Keratinocyte (primary cell): ENCODE measurements around the gene FOXP4. TPM values are rescaled to one million over a fixed set of nuclear protein-coding genes. Genes with fewer than 3 reads are reported as not detected.

Experiments used
- DNase-seq: peaks from one replicate; pipeline ENCODE4 v3.0.0-alpha.2; 2011; ENCODE audit warnings: low read depth, missing footprints, low spot score
- FAIRE-seq: peaks from 2 replicates; lab custom pipeline; 2011; peaks lifted over from hg19 to GRCh38; lab: Jason Lieb, UNC
- H2AFZ ChIP-seq: 2 replicates; pipeline ENCODE4 v1.6.0; 2012; ENCODE audit warnings: low read length, control low read depth, inconsistent platforms; ENCODE audit not compliant: control insufficient read depth
- H3K27ac ChIP-seq: 2 replicates; pipeline ENCODE4 v1.5.1; 2011; ENCODE audit warnings: low read length; ENCODE audit not compliant: control insufficient read depth, insufficient read depth
- H3K27me3 ChIP-seq: 3 replicates; pipeline ENCODE4 v1.6.0; 2011; ENCODE audit warnings: low read length; ENCODE audit not compliant: control insufficient read depth, insufficient read depth; ENCODE audit errors: extremely low read depth
- H3K36me3 ChIP-seq, 2 experiments: 2 replicates in 1 of 2; 3 replicates in 1 of 2; pipeline ENCODE4 v1.5.1; 2011; ENCODE audit warnings: low read length in 2 of 2, mild to moderate bottlenecking in 1 of 2; ENCODE audit not compliant: control insufficient read depth in 2 of 2, insufficient read depth in 2 of 2; ENCODE audit errors: extremely low read depth in 1 of 2
- H3K4me1 ChIP-seq: 3 replicates; pipeline ENCODE4 v1.5.1; 2011; ENCODE audit warnings: low read length; ENCODE audit not compliant: control insufficient read depth, insufficient read depth; ENCODE audit errors: extremely low read depth
- H3K4me2 ChIP-seq: 3 replicates; pipeline ENCODE4 v1.6.0; 2011; ENCODE audit warnings: low read depth, low read length; ENCODE audit not compliant: control insufficient read depth, insufficient read depth; ENCODE audit errors: extremely low read depth
- H3K4me3 ChIP-seq, 3 experiments: fragments of 200-600 bp in 1 of 3; sonication (generic) in 1 of 3; 2 replicates in 2 of 3; 3 replicates in 1 of 3; pipeline ENCODE4 v1.5.1; 2011 to 2016; ENCODE audit warnings: low read length in 3 of 3, mild to moderate bottlenecking in 3 of 3, control low read depth in 2 of 3, inconsistent platforms in 1 of 3, low read depth in 1 of 3, mixed read lengths in 1 of 3, mixed run types in 1 of 3, moderate library complexity in 1 of 3; ENCODE audit not compliant: control insufficient read depth in 2 of 3, insufficient read depth in 2 of 3; ENCODE audit errors: extremely low read depth in 1 of 3
- H3K79me2 ChIP-seq: 2 replicates; pipeline ENCODE4 v1.6.0; 2012; ENCODE audit warnings: low read length; ENCODE audit not compliant: control insufficient read depth, insufficient read depth
- H3K9ac ChIP-seq: 3 replicates; pipeline ENCODE4 v1.6.0; 2011; ENCODE audit warnings: low read length; ENCODE audit not compliant: control insufficient read depth, insufficient read depth; ENCODE audit errors: extremely low read depth
- H3K9me1 ChIP-seq: 3 replicates; pipeline ENCODE4 v1.6.0; 2011; ENCODE audit warnings: low read length; ENCODE audit not compliant: control insufficient read depth, insufficient read depth; ENCODE audit errors: extremely low read depth
- H3K9me3 ChIP-seq: 2 replicates; pipeline ENCODE4 v1.5.1; 2012; ENCODE audit warnings: low read depth, low read length; ENCODE audit not compliant: control insufficient read depth
- H4K20me1 ChIP-seq: 3 replicates; pipeline ENCODE4 v1.6.0; 2011; ENCODE audit warnings: low read length; ENCODE audit not compliant: control insufficient read depth, insufficient read depth; ENCODE audit errors: extremely low read depth
- EZH2 ChIP-seq: IDR thresholded peaks from one replicate; pipeline ENCODE4 v1.6.1; 2012; ENCODE audit warnings: inconsistent platforms, mild to moderate bottlenecking, low read length, moderate library complexity
- dilution Hi-C: fragments of 300-500 bp; cut with MboI; formaldehyde crosslinking; loops from one replicate; pipeline ENCODE4 v1.7.0; 2020; ENCODE audit warnings: low sequenced_read_pairs; ENCODE audit not compliant: extremely low pct_ligation_motif_present
- polyA plus RNA-seq, 5 experiments: library from polyadenylated mRNA; depleted of rRNA in 3 of 5; stranded (reverse) in 3 of 5; stranded (forward) in 1 of 5; unstranded in 1 of 5; fragments of >200 nt; gene quantifications; 1 replicate in 1 of 5; 2 replicates in 3 of 5; 3 replicates in 1 of 5; pipeline versions ENCODE4 v1.2.1 to v1.2.3, GENCODE V29; 2011 to 2012; ENCODE audit warnings: missing spikeins in 2 of 5, low read depth in 1 of 5, low replicate concordance in 1 of 5
- TF ChIP-seq, protein P1 (sequence below), 3 experiments: IDR thresholded peaks in 1 of 3; conservative IDR thresholded peaks in 1 of 3; optimal IDR thresholded peaks in 1 of 3; 2 replicates in 2 of 3; 3 replicates in 1 of 3; pipeline versions ENCODE3 to v1.5.1; 2011; ENCODE audit warnings: low read length in 3 of 3, mild to moderate bottlenecking in 3 of 3, moderate library complexity in 2 of 3, control low read depth in 1 of 3, inconsistent platforms in 1 of 3; ENCODE audit not compliant: insufficient read depth in 2 of 3; ENCODE audit errors: extremely low read depth in 1 of 3

FOXP4 gene
- polyA plus RNA-seq, 1 donor (not counting 4 experiments of a cell fraction or from before 2014, with no cell fraction given): 1.1 TPM

DNA sequence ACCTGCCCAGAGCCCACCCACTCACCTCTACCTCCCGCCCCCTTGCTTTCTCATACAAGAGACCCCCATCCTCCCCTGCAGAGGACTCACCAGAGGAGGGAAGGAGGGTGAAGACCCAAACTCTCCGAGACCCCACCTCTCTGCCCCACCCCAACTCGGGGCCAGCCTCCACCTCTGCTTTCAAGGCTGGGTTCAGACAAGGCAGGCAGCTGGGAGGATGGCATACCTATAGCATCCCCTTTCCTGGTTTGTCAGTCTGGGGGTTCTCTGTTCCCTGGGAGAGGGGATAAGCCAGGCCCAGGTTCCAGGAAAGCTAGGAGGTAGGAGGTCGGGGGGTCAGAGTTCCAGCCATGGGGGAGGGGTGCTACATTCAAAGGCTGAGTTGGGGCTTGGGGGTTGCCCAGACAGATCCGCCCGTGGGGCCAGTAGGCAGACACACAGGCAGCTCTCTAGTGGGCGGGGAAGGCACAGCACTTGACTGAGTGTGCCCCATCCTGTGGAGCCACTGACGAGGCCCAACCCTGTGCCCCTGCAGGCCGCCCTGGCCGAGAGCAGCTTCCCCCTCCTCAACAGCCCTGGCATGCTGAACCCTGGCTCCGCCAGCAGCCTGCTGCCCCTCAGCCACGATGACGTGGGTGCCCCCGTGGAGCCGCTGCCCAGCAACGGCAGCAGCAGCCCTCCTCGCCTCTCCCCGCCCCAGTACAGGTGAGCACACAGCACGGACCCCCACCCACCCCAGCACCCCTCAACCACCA, 51.2 kb downstream of the FOXP4 start:
- Histone ChIP-seq H3K9me3 (no peaks in the 10 kb centered on the region), H4K20me1 (peaks cover 1% of the 10 kb centered on the region), H3K27ac (no peak overlapping the region), H3K4me3 (no peak overlapping the region), H3K4me1 (no peaks in the 10 kb centered on the region), H2AFZ (no peak overlapping the region), H3K9me1 (no peaks in the 10 kb centered on the region), H3K4me2 (no peak overlapping the region), H3K27me3 (no peaks in the 10 kb centered on the region), H3K36me3 (peaks cover 6 to 10% of the 10 kb centered on the region in 2 experiments), H3K79me2 (no peaks in the 10 kb centered on the region), H3K9ac (no peak overlapping the region)
- no peak for FAIRE-seq
- dilution Hi-C loops: no loop called here
- TF ChIP-seq, protein P1, sequence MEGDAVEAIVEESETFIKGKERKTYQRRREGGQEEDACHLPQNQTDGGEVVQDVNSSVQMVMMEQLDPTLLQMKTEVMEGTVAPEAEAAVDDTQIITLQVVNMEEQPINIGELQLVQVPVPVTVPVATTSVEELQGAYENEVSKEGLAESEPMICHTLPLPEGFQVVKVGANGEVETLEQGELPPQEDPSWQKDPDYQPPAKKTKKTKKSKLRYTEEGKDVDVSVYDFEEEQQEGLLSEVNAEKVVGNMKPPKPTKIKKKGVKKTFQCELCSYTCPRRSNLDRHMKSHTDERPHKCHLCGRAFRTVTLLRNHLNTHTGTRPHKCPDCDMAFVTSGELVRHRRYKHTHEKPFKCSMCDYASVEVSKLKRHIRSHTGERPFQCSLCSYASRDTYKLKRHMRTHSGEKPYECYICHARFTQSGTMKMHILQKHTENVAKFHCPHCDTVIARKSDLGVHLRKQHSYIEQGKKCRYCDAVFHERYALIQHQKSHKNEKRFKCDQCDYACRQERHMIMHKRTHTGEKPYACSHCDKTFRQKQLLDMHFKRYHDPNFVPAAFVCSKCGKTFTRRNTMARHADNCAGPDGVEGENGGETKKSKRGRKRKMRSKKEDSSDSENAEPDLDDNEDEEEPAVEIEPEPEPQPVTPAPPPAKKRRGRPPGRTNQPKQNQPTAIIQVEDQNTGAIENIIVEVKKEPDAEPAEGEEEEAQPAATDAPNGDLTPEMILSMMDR (optimal IDR thresholded peaks at IDR 0.05 in 1 of 3, IDR thresholded peaks at IDR 0.05 in 1 of 3, conservative IDR thresholded peaks at IDR 0.05 in 1 of 3; ENCODE audit: extremely low read depth in 1 of 3, insufficient read depth in 2 of 3, low read length in 3 of 3): no peak
- no peak for TF ChIP-seq EZH2
- DNase-seq: no peak

GRCh38 chr6:41598670-41599014, 52.5 kb downstream of the FOXP4 start:
- dilution Hi-C loops: no loop called here
- no peaks in the 10 kb centered on the region for H3K27me3 ChIP-seq
- TF ChIP-seq, protein P1 (optimal IDR thresholded peaks at IDR 0.05 in 1 of 3, IDR thresholded peaks at IDR 0.05 in 1 of 3, conservative IDR thresholded peaks at IDR 0.05 in 1 of 3; ENCODE audit: extremely low read depth in 1 of 3, insufficient read depth in 2 of 3, low read length in 3 of 3): no peak
- TF ChIP-seq EZH2: no peak

More at GRCh38 chr6:41598670-41599014, 52.5 kb downstream of the FOXP4 start:
- no peak overlapping the region for H3K4me3 ChIP-seq
- H3K9ac ChIP-seq: no peak overlapping the region
- no peaks in the 10 kb centered on the region for H3K9me1 ChIP-seq
- DNase-seq (no peak), FAIRE-seq (no peak)
- H3K27ac ChIP-seq: no peak overlapping the region
- no peaks in the 10 kb centered on the region for H3K79me2 ChIP-seq
- H3K9me3 ChIP-seq: no peaks in the 10 kb centered on the region
- H3K4me2 ChIP-seq: no peak overlapping the region
- no peak overlapping the region for H2AFZ ChIP-seq
- H3K4me1 ChIP-seq: peaks cover 5% of the 10 kb centered on the region
- no peaks in the 10 kb centered on the region for H4K20me1 ChIP-seq
- peaks cover 6 to 8% of the 10 kb centered on the region in 2 experiments for H3K36me3 ChIP-seq
